HG03039 (cell line): Measurements from ENCODE around the gene PCBP3.

ENCODE experiments used
- ATAC-seq: cut with Tn5 transposase; IDR thresholded peaks from one replicate; pipeline ENCODE4 v1.9.1; 2021; ENCODE audit warnings: mild to moderate bottlenecking, moderate library complexity; ENCODE audit not compliant: unreplicated experiment

The PCBP3 gene

DNA sequence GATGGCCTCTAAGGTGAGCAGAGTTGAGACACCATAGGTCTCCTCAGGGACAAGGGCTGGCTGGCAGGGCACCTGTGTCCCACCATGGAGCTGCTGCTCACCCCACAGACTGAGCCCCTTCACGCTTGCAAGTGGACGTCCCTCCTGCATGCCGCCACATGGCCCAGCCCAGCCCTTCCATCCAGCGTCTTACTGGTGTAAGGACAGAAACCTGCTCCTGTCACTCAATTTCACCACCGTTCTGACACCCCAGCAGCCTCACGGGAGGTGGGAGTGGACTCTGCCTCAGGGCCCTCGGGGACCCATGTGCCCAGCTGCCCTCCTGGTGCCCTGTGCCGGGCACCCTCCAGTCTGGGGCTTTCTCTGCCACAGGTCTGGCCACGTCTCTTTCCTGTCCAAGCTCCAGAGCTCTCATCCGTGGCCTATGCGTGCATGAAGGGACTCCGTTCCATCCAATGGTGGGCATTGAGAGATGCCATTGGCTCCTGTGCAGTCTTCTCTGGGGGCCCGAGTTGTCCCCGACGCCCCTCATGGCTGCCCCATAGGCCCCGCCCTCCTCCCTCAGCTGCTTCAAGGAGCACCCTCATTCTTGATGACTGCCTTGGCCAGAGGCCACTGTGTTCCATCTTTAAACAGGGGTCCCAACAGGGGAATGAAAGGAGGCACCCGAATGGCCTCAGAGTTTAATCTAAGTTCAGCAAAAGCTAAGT, 295.4 kb downstream of the PCBP3 start:
- no peak for ATAC-seq

DNA sequence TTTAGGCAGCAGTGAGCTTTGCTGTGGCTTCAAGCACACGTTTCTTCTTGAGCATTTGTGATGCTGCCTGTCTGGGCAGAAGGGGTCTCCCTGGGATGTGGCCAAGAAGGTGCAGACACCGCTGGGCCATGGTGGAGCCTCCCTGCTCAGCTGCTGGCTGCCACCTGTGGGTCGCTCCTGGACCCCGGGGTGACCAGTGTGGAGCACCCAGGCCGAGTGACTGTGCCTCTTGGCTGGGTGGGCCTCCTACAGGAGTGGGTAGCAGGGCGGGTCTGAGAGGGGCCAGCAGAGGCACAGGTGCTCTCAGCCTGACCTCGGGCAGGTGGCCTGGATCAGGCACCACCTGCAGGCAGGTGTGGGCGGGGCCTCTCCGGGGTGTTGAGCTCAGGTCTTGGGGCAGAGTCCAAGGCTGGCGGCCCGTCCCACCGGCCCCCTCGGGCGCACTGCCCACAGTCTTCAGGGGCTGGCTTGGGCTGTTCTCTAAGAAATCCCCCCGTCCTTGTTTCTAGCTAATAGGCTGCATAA, 296.1 kb downstream of the PCBP3 start:
- ATAC-seq: no peak

- no peak for ATAC-seq
These were observed 296.6 kb downstream of the PCBP3 start for GRCh38 chr21:45940091-45940490.

GRCh38 chr21:45940621-45941337, 297.3 kb downstream of the PCBP3 start:
- ATAC-seq: no peak

- no peak for ATAC-seq
These were observed 297.8 kb downstream of the PCBP3 start for GRCh38 chr21:45941338-45941710.

DNA sequence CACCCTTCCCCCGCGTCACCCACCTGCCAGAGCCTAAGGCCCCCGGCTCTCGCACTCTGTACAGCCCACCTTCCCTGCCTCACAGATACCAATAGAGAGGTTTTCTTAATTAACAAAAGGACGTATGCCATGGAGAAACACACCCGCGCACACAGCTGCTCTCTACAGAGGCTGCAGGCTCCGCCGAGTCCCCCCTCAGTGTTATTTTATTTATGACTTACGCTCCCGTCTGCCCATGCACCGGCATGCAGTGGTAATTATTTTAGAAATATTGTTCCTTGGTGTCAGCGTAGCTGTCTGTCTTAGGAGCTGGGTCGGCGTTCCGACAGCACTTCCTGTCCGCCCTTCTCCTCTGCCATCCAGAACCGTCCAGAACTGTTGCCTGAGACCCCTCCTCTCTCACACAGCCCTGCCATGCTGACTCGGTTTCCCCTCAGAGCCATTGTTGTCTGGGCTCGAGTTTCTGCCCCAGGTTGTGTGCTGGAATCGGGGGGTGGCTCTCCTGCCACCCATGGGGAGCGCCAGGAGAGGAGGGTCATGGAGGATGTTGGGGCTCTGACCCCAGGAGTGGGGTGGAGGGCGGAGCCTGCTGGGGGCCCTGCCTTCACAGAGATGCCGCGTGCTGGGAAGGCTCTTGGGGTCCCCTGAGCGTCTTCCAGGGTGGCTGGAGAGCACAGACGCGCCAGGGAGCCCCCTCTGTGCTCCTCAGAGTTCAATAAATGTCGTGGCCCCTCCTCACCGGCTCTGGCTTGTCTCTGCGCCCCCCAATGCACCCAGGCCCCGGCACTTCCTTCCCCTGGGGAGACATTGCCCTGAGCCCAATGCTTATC, 298.4 kb downstream of the PCBP3 start:
- no peak for ATAC-seq

- ATAC-seq: no peak
These were observed 299.5 kb downstream of the PCBP3 start for GRCh38 chr21:45942755-45943629.

DNA sequence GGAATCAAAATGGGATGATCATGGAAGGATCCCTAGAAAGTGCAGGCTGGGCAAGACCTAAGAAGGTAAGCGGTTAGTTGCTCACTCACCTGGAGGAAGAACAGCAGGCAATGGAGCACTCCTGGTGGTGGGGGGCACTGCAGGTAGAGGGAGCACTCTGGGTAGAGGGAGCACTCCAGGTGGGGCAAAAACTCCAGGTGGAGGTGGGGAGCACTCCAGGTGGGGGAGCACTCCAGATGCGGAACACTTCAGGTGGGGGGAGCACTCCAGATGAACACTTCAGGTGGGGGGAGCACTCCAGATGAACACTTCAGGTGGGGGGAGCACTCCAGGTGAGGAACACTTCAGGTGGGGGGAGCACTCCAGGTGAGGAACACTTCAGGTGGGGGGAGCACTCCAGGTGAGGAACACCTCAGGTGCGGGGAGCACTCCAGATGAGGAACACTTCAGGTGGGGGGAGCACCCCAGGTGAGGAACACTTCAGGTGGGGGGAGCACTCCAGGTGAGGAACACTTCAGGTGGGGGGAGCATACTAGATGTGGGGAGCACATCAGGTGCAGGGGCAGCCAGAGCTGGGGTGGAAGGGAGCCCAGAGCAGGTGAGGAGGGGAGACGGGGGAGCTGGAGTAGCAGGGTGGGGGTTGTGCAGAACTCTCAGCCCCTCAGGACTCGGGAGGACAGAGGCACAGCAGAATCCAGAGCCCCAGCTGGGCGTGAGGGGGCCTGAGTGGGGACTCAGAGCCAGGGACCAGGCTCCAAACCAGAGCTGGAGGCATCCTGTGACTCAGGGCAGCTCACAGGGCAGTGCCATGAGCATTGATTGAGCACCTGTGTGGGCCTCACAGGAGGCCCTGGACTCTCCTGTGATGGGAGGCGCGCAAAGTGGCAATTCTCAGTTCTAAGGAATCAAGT, 300.4 kb downstream of the PCBP3 start:
- ATAC-seq: no peak

GRCh38 chr21:45944601-45945000, 301.1 kb downstream of the PCBP3 start:
- no peak for ATAC-seq

GRCh38 chr21:45945066-45945867, 301.7 kb downstream of the PCBP3 start:
- no peak for ATAC-seq

GRCh38 chr21:45945868-45946210, 302.3 kb downstream of the PCBP3 start:
- ATAC-seq: no peak

GRCh38 chr21:45947296-45947695, 303.8 kb downstream of the PCBP3 start:
- ATAC-seq: no peak

- ATAC-seq: no peak
These were observed 304.3 kb downstream of the PCBP3 start for GRCh38 chr21:45947716-45948255.

- no peak for ATAC-seq
These were observed 305.1 kb downstream of the PCBP3 start for GRCh38 chr21:45948576-45949141.

DNA sequence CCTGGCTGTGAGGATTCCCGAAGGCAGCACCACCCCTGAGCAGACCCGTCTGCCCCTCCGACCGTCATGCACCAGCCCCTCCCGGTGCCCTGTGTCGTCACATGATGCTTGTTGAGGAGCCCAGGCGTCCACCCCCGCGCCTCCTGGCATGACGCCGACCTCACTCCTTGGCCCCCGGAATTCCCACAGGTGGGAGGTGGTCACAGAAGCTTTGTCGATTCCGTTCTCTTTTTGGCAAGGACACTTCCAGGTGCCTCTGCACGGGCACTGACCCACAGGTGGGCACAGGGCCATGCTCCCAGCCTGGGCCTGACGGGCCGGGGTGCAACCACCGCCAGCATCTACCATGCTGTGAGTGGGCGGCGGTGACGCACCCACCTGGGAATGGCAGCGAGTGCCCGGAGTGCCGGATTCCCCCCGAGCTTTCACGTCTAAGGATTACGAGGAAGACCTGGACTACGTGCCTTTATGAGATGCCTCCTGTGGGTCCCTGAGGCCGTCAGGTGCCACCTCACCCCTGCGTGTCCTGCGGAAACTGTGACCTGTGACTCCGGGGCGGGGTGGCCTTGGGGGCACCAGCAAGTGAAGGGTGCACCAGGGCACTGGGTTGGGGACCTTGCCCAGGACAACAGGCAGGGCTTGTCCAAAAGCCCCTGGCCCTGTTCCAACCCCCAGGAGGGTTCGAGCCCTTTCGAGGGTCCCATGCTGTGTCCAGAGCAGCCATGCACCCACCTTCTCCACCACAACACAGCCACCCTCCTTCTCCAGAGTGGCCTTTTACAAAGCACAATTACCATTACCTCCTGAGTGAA, 306.6 kb downstream of the PCBP3 start:
- no peak for ATAC-seq

- no peak for ATAC-seq
These were observed 307.4 kb downstream of the PCBP3 start for GRCh38 chr21:45950740-45951515.

DNA sequence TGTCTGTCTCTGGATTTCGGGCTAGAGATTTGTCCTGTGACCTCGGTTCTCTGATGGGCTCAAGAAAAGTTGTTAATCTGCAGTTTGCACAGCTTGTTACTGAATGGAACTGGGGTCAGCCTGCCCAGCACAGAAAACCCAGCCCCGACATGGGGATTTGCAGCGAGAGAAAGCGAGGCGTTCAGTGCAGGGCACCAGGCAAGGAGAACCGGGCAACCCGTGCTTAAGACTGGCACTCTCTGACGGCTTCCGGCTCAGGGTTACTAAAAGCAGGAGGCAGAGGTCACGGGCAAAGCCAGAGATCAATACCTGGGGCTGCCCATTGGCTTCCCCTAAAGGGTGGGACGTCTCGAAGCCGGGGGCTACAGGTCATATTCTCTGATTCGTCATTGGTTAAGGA, 308.2 kb downstream of the PCBP3 start:
- no peak for ATAC-seq
